Liver (tissue), 3 donors: ENCODE data around the gene CBX8.
"Not testable (repeated sequence)": the region's sequence is repeated elsewhere in the genome, so short reads cannot be mapped to it uniquely, and the experiment has no call there.

Experiments used
- FOXA1 ChIP-seq: IDR thresholded peaks from 2 replicates; pipeline ENCODE4 v1.6.1; 2016; ENCODE audit warnings: antibody characterized with exemption
- HNF4G ChIP-seq: IDR thresholded peaks from 2 replicates; pipeline ENCODE4 v1.6.1; 2016; ENCODE audit warnings: antibody characterized with exemption
- RXRA ChIP-seq, 2 donors: IDR thresholded peaks; 2 replicates each; pipeline ENCODE4 v1.6.1; 2017 to 2018; ENCODE audit warnings: antibody characterized with exemption in 2 of 2, mild to moderate bottlenecking in 1 of 2
- YY1 ChIP-seq: IDR thresholded peaks from 2 replicates; pipeline ENCODE4 v1.6.1; 2016; ENCODE audit warnings: antibody characterized with exemption, mild to moderate bottlenecking
- TF ChIP-seq, protein P1 (sequence below): fragments of 150-350 bp; IDR thresholded peaks from 2 replicates; pipeline ENCODE4 v1.5.1; 2017; ENCODE audit warnings: improper control_type of control experiment, low read depth, low read length; ENCODE audit not compliant: missing input control
- TF ChIP-seq, protein P2 (sequence below): IDR thresholded peaks from 2 replicates; pipeline ENCODE4 v1.6.1; 2016; ENCODE audit warnings: antibody characterized with exemption
- TF ChIP-seq, protein P3 (sequence below): IDR thresholded peaks from 2 replicates; pipeline ENCODE4 v1.6.1; 2016; ENCODE audit warnings: antibody characterized with exemption
- donor health status: healthy.
- donor health status: healthy.

DNA sequence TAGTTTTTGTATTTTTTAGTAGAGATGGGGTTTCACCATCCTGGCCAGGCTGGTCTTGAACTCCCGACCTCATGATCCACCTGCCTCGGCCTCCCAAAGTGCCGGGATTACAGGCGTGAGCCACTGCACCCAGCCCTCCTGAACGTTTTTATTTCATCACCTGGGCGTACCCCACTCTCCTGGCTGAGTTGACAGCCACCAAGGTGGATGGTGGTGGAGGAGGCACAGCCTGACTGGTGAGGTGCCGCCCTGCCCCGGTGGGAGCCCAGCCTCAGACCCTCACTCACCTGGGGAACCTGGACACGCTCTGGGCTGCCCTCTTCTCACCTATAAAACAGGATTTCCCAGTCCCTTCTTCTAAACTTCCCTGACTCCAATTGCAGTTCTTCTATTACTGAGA lies 24.2 kb downstream of the CBX8 start:
- not testable (repeated sequence) for TF ChIP-seq HNF4G; FOXA1; YY1; RXRA (IDR thresholded peaks at IDR 0.05)
- TF ChIP-seq, protein P1, sequence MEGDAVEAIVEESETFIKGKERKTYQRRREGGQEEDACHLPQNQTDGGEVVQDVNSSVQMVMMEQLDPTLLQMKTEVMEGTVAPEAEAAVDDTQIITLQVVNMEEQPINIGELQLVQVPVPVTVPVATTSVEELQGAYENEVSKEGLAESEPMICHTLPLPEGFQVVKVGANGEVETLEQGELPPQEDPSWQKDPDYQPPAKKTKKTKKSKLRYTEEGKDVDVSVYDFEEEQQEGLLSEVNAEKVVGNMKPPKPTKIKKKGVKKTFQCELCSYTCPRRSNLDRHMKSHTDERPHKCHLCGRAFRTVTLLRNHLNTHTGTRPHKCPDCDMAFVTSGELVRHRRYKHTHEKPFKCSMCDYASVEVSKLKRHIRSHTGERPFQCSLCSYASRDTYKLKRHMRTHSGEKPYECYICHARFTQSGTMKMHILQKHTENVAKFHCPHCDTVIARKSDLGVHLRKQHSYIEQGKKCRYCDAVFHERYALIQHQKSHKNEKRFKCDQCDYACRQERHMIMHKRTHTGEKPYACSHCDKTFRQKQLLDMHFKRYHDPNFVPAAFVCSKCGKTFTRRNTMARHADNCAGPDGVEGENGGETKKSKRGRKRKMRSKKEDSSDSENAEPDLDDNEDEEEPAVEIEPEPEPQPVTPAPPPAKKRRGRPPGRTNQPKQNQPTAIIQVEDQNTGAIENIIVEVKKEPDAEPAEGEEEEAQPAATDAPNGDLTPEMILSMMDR, result not testable (repeated sequence)
- TF ChIP-seq, protein P2, sequence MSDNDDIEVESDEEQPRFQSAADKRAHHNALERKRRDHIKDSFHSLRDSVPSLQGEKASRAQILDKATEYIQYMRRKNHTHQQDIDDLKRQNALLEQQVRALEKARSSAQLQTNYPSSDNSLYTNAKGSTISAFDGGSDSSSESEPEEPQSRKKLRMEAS, result not testable (repeated sequence)
- TF ChIP-seq, protein P3, sequence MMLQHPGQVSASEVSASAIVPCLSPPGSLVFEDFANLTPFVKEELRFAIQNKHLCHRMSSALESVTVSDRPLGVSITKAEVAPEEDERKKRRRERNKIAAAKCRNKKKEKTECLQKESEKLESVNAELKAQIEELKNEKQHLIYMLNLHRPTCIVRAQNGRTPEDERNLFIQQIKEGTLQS, result not testable (repeated sequence)
